Endodermal cell (in vitro differentiated cells): ENCODE measurements around the gene BZW2. TPM values are rescaled to one million over a fixed set of nuclear protein-coding genes. Genes with fewer than 3 reads are reported as not detected.

Experiments used
- DNase-seq: peaks from one replicate; pipeline ENCODE4 v3.0.0-alpha.2; 2017
- H3K27ac ChIP-seq: 2 replicates; pipeline ENCODE4 v1.5.1; 2013; ENCODE audit warnings: mild to moderate bottlenecking, low read depth, low read length, moderate library complexity
- H3K27me3 ChIP-seq: 2 replicates; pipeline ENCODE4 v1.6.1; 2013; ENCODE audit warnings: mild to moderate bottlenecking, low read length, moderate library complexity; ENCODE audit not compliant: insufficient read depth, control insufficient read depth, poor library complexity, severe bottlenecking
- H3K36me3 ChIP-seq: 2 replicates; pipeline ENCODE4 v1.7.0; 2013; ENCODE audit warnings: mild to moderate bottlenecking, low read length, moderate library complexity; ENCODE audit not compliant: control insufficient read depth, insufficient read depth
- H3K4me1 ChIP-seq: one replicate; pipeline ENCODE4 v1.7.0; 2013; ENCODE audit warnings: low read length; ENCODE audit not compliant: control insufficient read depth, insufficient read depth
- H3K4me3 ChIP-seq: 2 replicates; pipeline ENCODE4 v1.5.1; 2013; ENCODE audit warnings: mild to moderate bottlenecking, low read length, moderate library complexity
- H3K9ac ChIP-seq: 2 replicates; pipeline ENCODE4 v1.6.1; 2013; ENCODE audit warnings: mild to moderate bottlenecking, low read length, moderate library complexity; ENCODE audit not compliant: poor library complexity, severe bottlenecking; ENCODE audit errors: extremely low read depth
- H3K9me3 ChIP-seq: 2 replicates; pipeline ENCODE4 v1.6.1; 2013; ENCODE audit warnings: mild to moderate bottlenecking, low read length, moderate library complexity; ENCODE audit not compliant: control insufficient read depth
- H3K27ac Mint-ChIP-seq: 2 replicates; pipeline ENCODE4 v1.8.0; 2020; ENCODE audit warnings: mixed read lengths
- H3K27me3 Mint-ChIP-seq: 2 replicates; pipeline ENCODE4 v1.8.0; 2021; ENCODE audit warnings: mild to moderate bottlenecking, mixed read lengths; ENCODE audit not compliant: insufficient read depth
- H3K36me3 Mint-ChIP-seq: 2 replicates; pipeline ENCODE4 v1.8.0; 2020; ENCODE audit warnings: low read depth, mixed read lengths
- H3K4me1 Mint-ChIP-seq: 2 replicates; pipeline ENCODE4 v1.8.0; 2020; ENCODE audit warnings: mixed read lengths
- H3K4me3 Mint-ChIP-seq: 2 replicates; pipeline ENCODE4 v1.8.0; 2020; ENCODE audit warnings: mild to moderate bottlenecking, moderate library complexity, mixed read lengths
- H3K9me3 Mint-ChIP-seq: 2 replicates; pipeline ENCODE4 v1.8.0; 2020; ENCODE audit warnings: mild to moderate bottlenecking, mixed read lengths
- WGBS, 2 experiments: methylation state at CpG; one replicate each; pipeline versions ENCODE4 v1.1.5 to v1.1.7; 2013; ENCODE audit warnings: missing lambda C conversion rate in 2 of 2, mixed read lengths in 1 of 2; ENCODE audit not compliant: insufficient coverage in 1 of 2, insufficient read length in 1 of 2; 5-methylcytosine and 5-hydroxymethylcytosine counted together
- total RNA-seq, 2 donors: library from RNA; stranded (reverse); fragmentation: NEBNext Ultra II Directional in 1 of 2; extraction: Animal tissue kit (Norgen Biotek cat#: 25700) in 1 of 2; gene quantifications; 2 replicates in 1 of 2; 3 replicates in 1 of 2; pipeline ENCODE4 v1.2.1, GENCODE V29; 2021
- TF ChIP-seq, protein P1 (sequence below): fragments of 200-600 bp; sonication (generic); conservative IDR thresholded peaks from 2 replicates; pipeline ENCODE4 v1.5.0; 2021; ENCODE audit warnings: antibody characterized with exemption, mild to moderate bottlenecking

BZW2 gene
- total RNA-seq, 2 donors from 2014 or later = 75.1 to 87.7 TPM

DNA sequence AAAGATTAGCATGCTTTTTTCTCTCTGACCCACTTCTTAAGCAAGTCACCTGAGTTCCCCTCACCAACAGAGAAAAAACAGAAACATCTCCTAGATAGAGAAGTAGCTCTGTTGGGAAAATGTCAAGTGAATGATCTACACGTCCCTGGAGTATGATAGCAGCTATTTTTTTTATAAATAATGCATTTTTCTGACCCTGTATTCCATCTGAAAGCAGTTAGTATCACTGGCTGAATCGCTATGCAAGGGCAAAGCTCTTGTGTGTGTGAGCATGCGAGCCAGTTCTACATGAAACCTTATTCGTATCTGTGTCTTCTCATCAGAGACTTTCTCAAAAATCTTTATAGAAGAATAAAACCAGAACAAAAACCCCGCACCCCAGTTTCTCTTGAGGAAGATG, 8.6 kb upstream of the BZW2 start:
- Mint-ChIP-seq H3K9me3 (no peaks in the 10 kb centered on the region), H3K36me3 (peaks cover 32% of the 10 kb centered on the region), H3K4me1 (peaks cover 41% of the 10 kb centered on the region), H3K27me3 (no peaks in the 10 kb centered on the region), H3K27ac (no peak overlapping the region), H3K4me3 (no peak overlapping the region)
- H3K36me3 ChIP-seq = peaks cover 29% of the 10 kb centered on the region
- peak overlapping the region; percentile 76 for H3K4me3 ChIP-seq
- no peaks in the 10 kb centered on the region for H3K27me3 ChIP-seq
- no peaks in the 10 kb centered on the region for H3K9me3 ChIP-seq
- DNase-seq = no peak
- WGBS, 2 experiments = 86 to 97% methylated on average over 3 to 5 of the region's 5 CpGs
- H3K9ac ChIP-seq = no peak overlapping the region
- TF ChIP-seq, protein P1, sequence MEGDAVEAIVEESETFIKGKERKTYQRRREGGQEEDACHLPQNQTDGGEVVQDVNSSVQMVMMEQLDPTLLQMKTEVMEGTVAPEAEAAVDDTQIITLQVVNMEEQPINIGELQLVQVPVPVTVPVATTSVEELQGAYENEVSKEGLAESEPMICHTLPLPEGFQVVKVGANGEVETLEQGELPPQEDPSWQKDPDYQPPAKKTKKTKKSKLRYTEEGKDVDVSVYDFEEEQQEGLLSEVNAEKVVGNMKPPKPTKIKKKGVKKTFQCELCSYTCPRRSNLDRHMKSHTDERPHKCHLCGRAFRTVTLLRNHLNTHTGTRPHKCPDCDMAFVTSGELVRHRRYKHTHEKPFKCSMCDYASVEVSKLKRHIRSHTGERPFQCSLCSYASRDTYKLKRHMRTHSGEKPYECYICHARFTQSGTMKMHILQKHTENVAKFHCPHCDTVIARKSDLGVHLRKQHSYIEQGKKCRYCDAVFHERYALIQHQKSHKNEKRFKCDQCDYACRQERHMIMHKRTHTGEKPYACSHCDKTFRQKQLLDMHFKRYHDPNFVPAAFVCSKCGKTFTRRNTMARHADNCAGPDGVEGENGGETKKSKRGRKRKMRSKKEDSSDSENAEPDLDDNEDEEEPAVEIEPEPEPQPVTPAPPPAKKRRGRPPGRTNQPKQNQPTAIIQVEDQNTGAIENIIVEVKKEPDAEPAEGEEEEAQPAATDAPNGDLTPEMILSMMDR = no peak
- no peak overlapping the region for H3K27ac ChIP-seq
- peaks cover 14% of the 10 kb centered on the region for H3K4me1 ChIP-seq

DNA sequence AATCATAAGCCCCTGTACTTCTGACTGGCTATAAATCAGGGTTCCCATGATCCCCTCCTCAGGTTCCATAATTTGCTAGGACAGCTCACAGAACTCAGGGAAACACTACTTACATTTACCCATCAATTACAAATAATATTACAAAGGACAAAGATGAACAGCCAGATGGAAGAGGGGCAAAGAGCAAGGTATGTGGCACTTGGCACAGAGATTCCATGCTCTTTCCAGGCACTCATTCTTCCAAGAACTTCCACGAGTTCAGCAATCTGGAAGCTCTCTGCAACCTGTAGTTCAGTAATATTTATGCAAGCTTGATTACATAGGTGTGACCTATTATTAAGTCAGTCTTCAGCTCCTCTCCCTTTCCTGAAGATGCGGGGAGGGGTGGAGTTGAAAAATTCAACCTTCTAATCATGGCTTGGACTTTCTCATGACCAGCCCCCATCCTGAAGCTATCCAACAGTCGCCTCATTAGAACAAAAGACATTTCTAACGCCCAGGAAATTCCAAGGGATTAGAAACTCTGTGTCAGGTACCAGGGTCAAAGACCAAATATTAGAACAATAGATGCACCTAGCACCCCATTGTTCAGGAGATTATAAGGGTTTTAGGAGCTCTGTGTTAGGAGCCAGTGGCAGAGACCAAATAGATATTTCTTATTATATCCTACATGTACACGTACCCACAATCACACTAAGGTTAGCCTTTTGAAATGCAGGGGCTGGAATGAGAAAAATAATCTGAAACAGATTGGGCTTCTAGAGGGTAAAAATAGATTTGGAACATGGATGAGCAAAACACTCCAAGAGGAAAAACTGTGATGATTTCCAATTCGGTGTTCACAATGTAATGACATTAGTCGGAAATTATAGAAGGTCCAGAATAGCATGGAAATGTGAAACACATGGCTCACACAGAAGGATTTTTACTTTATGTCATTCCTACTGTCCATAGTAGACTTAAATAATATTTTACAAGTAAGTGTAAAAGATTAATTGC, 7.4 kb upstream of the BZW2 start:
- no peak overlapping the region for H3K27ac ChIP-seq
- Mint-ChIP-seq H3K36me3 (peaks cover 32% of the 10 kb centered on the region), H3K4me3 (peak overlapping the region; percentile 32), H3K27ac (peak overlapping the region; percentile 74), H3K4me1 (peaks cover 44% of the 10 kb centered on the region), H3K27me3 (no peaks in the 10 kb centered on the region), H3K9me3 (no peaks in the 10 kb centered on the region)
- WGBS, 2 experiments = 20 to 68% methylated on average over 1 to 6 of the region's 7 CpGs
- no peak for DNase-seq
- H3K4me1 ChIP-seq = peaks cover 14% of the 10 kb centered on the region
- TF ChIP-seq, protein P1 = no peak
- H3K9ac ChIP-seq = peak overlapping the region; percentile 21
- H3K27me3 ChIP-seq = no peaks in the 10 kb centered on the region
- H3K36me3 ChIP-seq = peaks cover 25% of the 10 kb centered on the region
- H3K9me3 ChIP-seq = no peaks in the 10 kb centered on the region
- peak overlapping the region; percentile 76 for H3K4me3 ChIP-seq

DNA sequence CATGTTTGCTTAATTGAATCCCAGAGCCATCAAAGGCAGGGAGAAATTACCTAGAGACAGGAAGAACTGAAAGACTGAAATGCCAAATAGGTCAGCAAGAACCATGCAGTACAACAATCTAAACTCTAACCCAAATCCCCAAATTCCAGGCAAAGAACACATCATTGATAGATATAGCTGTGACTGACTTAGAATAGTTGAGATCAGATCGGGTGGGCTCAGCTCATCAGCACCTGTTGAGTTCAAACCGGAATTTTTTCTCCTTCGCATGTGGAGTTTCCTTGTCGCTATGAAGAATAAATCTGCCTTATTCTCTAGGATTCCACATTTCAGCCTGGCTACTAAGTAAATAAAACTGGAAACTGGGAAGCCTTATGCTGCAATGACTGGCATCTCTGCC, 1.8 kb upstream of the BZW2 start:
- no peak for DNase-seq
- Histone ChIP-seq H3K9ac (peak overlapping the region; percentile 97), H3K4me1 (peaks cover 5% of the 10 kb centered on the region), H3K4me3 (peak overlapping the region; percentile 97), H3K27ac (no peak overlapping the region), H3K9me3 (no peaks in the 10 kb centered on the region), H3K36me3 (peaks cover 5% of the 10 kb centered on the region), H3K27me3 (no peaks in the 10 kb centered on the region)
- Mint-ChIP-seq H3K27ac (no peak overlapping the region), H3K9me3 (no peaks in the 10 kb centered on the region), H3K4me3 (peak overlapping the region; percentile 85), H3K4me1 (peaks cover 38% of the 10 kb centered on the region), H3K36me3 (peaks cover 18% of the 10 kb centered on the region), H3K27me3 (no peaks in the 10 kb centered on the region)
- TF ChIP-seq, protein P1 = no peak
- 83 to 94% methylated on average over 4 of the region's 4 CpGs for WGBS, 2 experiments
